Dermis lymphatic vessel endothelial cell (primary cell): ENCODE measurements around the gene PGA5. TPM values are rescaled to one million over a fixed set of nuclear protein-coding genes. Genes with fewer than 3 reads are reported as not detected.

Experiments used
- total RNA-seq: library from RNA; depleted of rRNA; stranded (reverse); fragments of >200 nt; gene quantifications from 2 replicates; pipeline ENCODE4 v1.2.1, GENCODE V29; 2014

The PGA5 gene
- total RNA-seq: not detected in 2 replicates

GRCh38 chr11:61240875-61241274, at the start of gene PGA5:
TSS of gene PGA5 (plus strand) at chr11:61241175. CDS start at chr11:61241227, 52 bp downstream.

GRCh38 chr11:61202950-61203746, 37.8 kb upstream of the PGA5 start, which contains the start of gene PGA3:
TSS of gene PGA3 (plus strand) at chr11:61203515. CDS start at chr11:61203565, 50 bp downstream.

GRCh38 chr11:61222047-61222446, 18.9 kb upstream of the PGA5 start, which contains the start of gene PGA4:
TSS of gene PGA4 (plus strand) at chr11:61222347. CDS start at chr11:61222401, 54 bp downstream.

GRCh38 chr11:61294717-61295595, 54.0 kb downstream of the PGA5 start, which contains the start of gene VWCE:
TSS of gene VWCE (minus strand) at chr11:61295316. CDS start at chr11:61295037, 279 bp downstream.

Other genes starting within 250 kb of the PGA5 start
- gene CD5, start 138.7 kb upstream of the PGA5 start, total RNA-seq: not detected in 2 replicates
- gene VPS37C, start 79.7 kb upstream of the PGA5 start, total RNA-seq: 5.7 and 7.0 TPM in 2 replicates
- not detected in 2 replicates for gene PGA3, start 37.7 kb upstream of the PGA5 start, total RNA-seq
- gene PGA4, start 18.8 kb upstream of the PGA5 start, total RNA-seq: not detected in 2 replicates
- gene VWCE, start 54.1 kb downstream of the PGA5 start, total RNA-seq: 1.1 and 1.3 TPM in 2 replicates
- gene DDB1, start 91.9 kb downstream of the PGA5 start, total RNA-seq: 320 and 326 TPM in 2 replicates
- 14.1 and 14.4 TPM in 2 replicates for gene TKFC, start 92.1 kb downstream of the PGA5 start, total RNA-seq
- 36.1 and 49.1 TPM in 2 replicates for gene CYB561A3, start 120.7 kb downstream of the PGA5 start, total RNA-seq
- gene TMEM138, start 121.2 kb downstream of the PGA5 start, total RNA-seq: 12.8 and 14.5 TPM in 2 replicates
- gene TMEM216, start 151.4 kb downstream of the PGA5 start, total RNA-seq: 8.3 and 9.0 TPM in 2 replicates
- 10.8 and 12.2 TPM in 2 replicates for gene CPSF7, start 188.8 kb downstream of the PGA5 start, total RNA-seq
- 43.8 and 77.5 TPM in 2 replicates for gene SDHAF2, start 188.9 kb downstream of the PGA5 start, total RNA-seq